Activated CD8-positive, alpha-beta memory T cell treated with anti-CD3 and anti-CD28 coated beads for 36 hours (primary cell): Measurements from ENCODE around the gene TBC1D20. TPM values are rescaled to one million over a fixed set of nuclear protein-coding genes. Genes with fewer than 3 reads are reported as not detected.

Source experiments
- CTCF ChIA-PET: fragments of 350-600 bp; sonication (Branson Sonifier 250); formaldehyde crosslinking; loops from one replicate; lab custom pipeline; 2021; ENCODE audit warnings: antibody characterized with exemption; lab: Charles Lee
- POLR2A ChIA-PET: fragments of 350-600 bp; sonication (Branson Sonifier 250); formaldehyde crosslinking; loops from one replicate; lab custom pipeline; 2021; ENCODE audit warnings: antibody characterized with exemption; lab: Charles Lee
- total RNA-seq, 2 experiments: library from RNA; stranded (reverse); gene quantifications; one replicate each; pipeline ENCODE4 v1.2.3, GENCODE V29; 2021

Gene TBC1D20
- total RNA-seq, 2 experiments from 2014 or later, result 25.0 to 25.1 TPM

- ChIA-PET CTCF (no interaction called here), POLR2A (interaction anchor here (0.5 to 1.0 kb wide), 2 partner anchors 54 to 83 kb away, joined by 5 to 6 read pairs; no protein-coding TSS in a partner anchor)
Observed at GRCh38 chr20:444862-445426, 17.4 kb downstream of the TBC1D20 start.

GRCh38 chr20:444117-444516 is 18.2 kb downstream of the TBC1D20 start:
- POLR2A ChIA-PET, result no interaction called here
- CTCF ChIA-PET, result no interaction called here

- POLR2A ChIA-PET, result no interaction called here
- CTCF ChIA-PET, result no interaction called here
Observed at GRCh38 chr20:443223-443775, 19.0 kb downstream of the TBC1D20 start.

DNA sequence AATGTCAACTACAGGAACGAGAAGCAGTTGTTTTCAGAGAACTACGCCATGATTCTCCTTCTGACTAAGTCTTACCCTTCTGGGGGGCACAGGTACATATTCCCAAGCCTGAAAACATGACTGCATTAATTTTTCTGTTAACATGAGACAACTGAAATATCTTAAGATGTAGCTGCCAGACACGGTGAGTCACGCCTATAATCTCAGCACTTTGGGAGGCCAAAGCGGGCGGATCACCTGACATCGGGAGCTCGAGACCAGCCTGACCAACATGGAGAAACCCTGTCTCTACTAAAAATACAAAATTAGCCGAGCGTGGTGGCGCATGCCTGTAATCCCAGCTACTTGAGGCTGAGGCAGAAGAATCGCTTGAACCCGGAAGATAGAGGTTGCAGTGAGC is 21.7 kb downstream of the TBC1D20 start:
- ChIA-PET CTCF (no interaction called here), POLR2A (no interaction called here)

DNA sequence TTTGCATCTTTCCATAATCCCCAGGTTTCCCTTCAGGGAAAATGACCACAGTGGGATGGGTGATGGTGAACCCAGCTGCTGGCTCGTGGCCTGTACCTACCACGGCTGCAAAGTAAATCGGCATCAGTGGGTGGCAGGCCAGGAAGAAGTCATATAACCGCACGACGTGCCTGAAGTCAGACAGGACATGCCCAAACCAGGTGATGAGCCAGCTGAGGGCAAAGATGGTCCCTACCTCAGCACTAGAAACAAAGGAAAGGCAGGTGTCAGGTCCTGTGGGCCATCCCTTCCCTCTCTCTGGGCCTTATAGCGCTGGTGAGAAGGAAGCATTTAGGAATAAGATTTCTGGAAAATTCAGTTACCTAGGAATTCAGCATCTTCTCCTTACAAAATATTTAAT is 22.2 kb downstream of the TBC1D20 start:
- ChIA-PET POLR2A (no interaction called here), CTCF (interaction anchor here (1.3 kb wide), 1 partner anchor 109 kb away, joined by 3 read pairs; no protein-coding TSS in a partner anchor)

DNA sequence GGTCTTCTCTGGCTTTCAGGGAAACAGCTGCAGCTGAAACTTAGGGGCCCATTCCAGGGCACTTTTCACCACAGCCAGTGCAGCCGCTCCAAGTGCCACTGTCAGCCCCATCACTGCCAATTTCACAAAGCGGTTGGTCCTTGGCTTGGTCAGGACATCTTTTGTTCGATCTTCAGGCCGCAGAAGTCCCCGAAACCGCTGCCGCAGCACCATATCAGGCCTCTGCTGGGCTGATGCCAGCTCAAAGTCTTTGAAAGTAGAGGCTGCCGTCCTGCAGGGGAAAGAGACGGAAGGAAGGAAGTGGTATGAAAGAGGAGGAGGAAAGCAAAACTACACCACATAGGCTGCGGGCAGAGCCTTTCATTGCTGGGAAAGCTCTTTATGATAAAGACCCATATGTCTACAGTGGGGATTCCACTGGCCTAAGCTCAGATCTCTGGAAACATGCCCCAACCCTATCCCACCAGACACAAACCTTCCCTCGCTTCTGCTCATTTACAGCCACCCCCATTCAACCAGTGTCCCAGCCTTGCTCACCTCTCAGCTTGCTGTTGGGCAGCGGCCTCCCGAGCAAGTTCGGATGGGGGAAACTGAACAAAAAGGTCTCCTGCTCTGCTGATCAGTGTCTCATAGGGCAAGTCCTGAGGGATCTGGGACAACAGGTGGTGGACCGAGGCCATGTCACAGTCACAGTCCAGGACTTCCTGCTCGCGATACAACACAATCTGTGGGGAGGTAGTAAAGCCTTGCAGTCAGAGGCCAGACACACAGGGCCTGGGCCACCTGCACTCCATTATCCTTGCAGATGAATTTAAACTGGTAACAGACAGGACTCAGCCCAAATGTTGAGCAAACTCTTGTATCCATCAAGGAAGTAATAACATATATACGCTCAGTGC is 23.5 kb downstream of the TBC1D20 start:
- ChIA-PET CTCF (interaction anchor here (1.3 to 1.9 kb wide), 2 partner anchors 76 to 108 kb away, joined by 3 to 4 read pairs; no protein-coding TSS in a partner anchor), POLR2A (interaction anchor here (1.3 kb wide), 1 partner anchor 23 kb away, joined by 5 read pairs; the partner anchor contains the start of gene TBC1D20)

- POLR2A ChIA-PET, result interaction anchor here (1.3 kb wide), 1 partner anchor 24 kb away, joined by 5 read pairs; the partner anchor contains the start of gene TBC1D20
- CTCF ChIA-PET, result interaction anchor here (1.9 kb wide), 1 partner anchor 75 kb away, joined by 4 read pairs; no protein-coding TSS in a partner anchor
Observed at GRCh38 chr20:437787-438486, 24.4 kb downstream of the TBC1D20 start.

DNA sequence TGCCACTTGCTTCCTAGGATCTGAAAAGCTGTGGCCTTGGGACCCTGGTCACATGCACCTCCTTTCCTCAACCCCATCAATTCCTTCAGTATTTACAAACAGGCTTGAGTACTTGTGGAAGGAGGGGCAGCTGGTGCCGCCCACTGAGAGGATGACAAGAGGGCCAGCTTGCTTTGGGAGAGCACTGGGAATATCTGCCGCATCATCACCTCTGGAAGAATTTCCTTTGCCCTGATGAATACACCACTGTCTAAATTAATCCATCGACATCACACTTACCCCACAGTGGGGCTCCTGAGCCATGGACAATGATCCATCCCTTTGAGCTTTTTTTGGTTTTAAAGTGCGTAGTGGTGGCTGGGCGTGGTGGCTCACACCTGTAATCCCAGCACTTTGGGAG is 25.9 kb downstream of the TBC1D20 start:
- ChIA-PET POLR2A (interaction anchor here (0.5 kb wide), 1 partner anchor 56 kb away, joined by 4 read pairs; no protein-coding TSS in a partner anchor), CTCF (interaction anchor here (0.8 kb wide), 1 partner anchor 56 kb away, joined by 3 read pairs; the partner anchor contains the start of gene TRIB3)

- ChIA-PET POLR2A (no interaction called here), CTCF (interaction anchor here (1.6 kb wide), 1 partner anchor 81 kb away, joined by 8 read pairs; no protein-coding TSS in a partner anchor)
Observed at GRCh38 chr20:435558-435957, 26.8 kb downstream of the TBC1D20 start.

- ChIA-PET CTCF (interaction anchor here (0.5 to 1.6 kb wide), 3 partner anchors 58 to 80 kb away, joined by 4 to 8 read pairs (median 4); no protein-coding TSS in a partner anchor), POLR2A (no interaction called here)
Observed at GRCh38 chr20:434661-435419, 27.5 kb downstream of the TBC1D20 start.

DNA sequence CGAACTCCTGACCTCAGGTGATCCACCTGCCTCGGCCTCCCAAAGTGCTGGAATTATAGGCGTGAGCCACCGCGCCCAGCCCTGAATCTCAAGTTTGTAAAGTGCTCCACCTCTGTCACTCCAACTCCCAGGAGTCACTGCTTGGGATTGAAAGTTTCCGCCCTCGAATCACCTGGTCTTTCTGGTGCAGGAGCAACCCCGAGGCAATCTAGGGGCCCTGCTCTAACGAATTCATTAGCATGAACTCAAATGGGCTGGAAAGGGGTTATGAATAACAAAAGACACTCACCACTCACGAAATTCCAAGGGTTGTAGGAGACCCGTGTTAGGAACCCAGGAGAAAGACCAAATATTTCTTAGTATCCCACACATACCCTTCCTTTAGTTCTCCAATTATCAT is 28.1 kb downstream of the TBC1D20 start:
- ChIA-PET CTCF (interaction anchor here (0.5 to 1.6 kb wide), 4 partner anchors 53 to 80 kb away, joined by 3 to 8 read pairs (median 4); partner anchors contain the start of gene TRIB3), POLR2A (no interaction called here)

- ChIA-PET CTCF (interaction anchor here (0.6 to 1.5 kb wide), 2 partner anchors 53 to 54 kb away, joined by 3 to 5 read pairs; partner anchors contain the start of gene TRIB3), POLR2A (no interaction called here)
Observed at GRCh38 chr20:433300-433975, 28.9 kb downstream of the TBC1D20 start.

- ChIA-PET POLR2A (interaction anchor here (0.6 kb wide), 1 partner anchor 28 kb away, joined by 4 read pairs; no protein-coding TSS in a partner anchor), CTCF (interaction anchor here (0.6 to 1.8 kb wide), 3 partner anchors 52 to 79 kb away, joined by 3 to 9 read pairs (median 5); partner anchors contain the start of gene TRIB3)
Observed at GRCh38 chr20:432677-433299, 29.5 kb downstream of the TBC1D20 start.

DNA sequence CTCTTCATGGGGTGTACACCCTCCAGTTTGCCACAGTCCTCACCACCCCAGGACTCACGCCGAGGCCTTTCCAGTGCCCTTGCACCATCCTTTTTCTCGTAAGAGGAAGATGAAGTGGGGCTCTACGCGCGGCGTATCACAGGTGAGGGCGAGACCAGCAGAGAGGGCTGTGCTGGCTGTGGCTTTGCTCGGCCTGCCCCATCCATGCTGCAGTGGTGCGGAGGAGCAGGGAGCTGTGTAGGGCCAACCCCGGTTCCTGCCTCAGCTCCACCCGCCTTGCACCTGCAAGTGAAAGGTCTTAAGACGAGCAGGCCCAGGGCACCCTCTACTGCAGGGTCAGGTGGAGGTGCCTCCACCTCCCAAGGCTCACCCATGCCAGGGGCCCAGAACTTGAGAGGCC is 30.1 kb downstream of the TBC1D20 start:
- ChIA-PET POLR2A (interaction anchor here (0.6 kb wide), 1 partner anchor 28 kb away, joined by 4 read pairs; no protein-coding TSS in a partner anchor), CTCF (interaction anchor here (1.8 kb wide), 1 partner anchor 79 kb away, joined by 9 read pairs; no protein-coding TSS in a partner anchor)

DNA sequence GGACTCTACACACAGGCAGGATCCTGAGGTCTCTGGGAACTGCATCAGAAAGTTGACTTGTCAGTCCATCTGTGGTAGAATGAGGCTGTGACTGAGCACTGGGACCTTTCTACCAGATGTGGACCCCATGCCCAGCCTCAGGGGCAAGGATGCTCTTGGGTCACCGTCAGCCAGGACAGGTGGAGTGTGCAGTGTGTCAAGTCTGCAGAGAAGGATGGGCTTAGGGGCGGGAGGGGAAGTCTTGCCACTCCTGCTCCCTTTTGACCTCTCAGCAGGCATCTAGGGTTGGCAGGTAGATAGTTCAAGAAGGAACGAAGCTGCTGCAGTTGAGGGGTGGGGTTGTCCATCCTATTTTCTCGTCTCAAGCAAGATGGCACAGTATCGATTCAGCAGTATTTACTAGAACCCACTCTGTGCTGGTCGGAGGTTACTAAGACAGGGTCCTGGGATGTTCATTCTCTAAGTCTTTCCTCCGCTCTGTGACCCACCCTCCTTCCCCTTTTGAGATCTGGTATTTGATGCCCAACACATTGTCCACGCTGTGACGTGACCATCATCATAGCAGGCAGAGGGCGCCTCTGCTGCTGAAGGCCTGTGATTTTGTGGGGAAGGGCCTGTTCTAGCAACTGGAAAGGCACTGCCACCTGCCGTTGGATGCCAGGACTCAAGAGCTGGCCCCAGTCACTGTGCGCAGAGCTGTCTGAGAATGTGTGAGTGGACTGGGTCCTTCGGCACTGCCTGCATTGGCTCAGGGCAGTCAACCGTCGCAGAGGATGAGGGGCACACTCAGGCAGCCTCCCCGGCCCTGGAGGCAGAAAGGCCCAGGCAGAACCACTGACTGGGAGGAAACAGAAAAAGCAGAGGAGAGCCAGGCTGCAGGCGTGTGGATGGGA is 31.1 kb downstream of the TBC1D20 start:
- CTCF ChIA-PET, result interaction anchor here (1.8 kb wide), 1 partner anchor 78 kb away, joined by 9 read pairs; no protein-coding TSS in a partner anchor
- POLR2A ChIA-PET, result no interaction called here
